ENCODE data around the gene ARHGEF2. TPM values are rescaled to one million over a fixed set of nuclear protein-coding genes. Genes with fewer than 3 reads are reported as not detected.

ARHGEF2 gene
- total and polyA plus RNA-seq, 2 donors (not counting 3 experiments of a cell fraction or from before 2014, with no cell fraction given), result 59.2 to 118 TPM

DNA sequence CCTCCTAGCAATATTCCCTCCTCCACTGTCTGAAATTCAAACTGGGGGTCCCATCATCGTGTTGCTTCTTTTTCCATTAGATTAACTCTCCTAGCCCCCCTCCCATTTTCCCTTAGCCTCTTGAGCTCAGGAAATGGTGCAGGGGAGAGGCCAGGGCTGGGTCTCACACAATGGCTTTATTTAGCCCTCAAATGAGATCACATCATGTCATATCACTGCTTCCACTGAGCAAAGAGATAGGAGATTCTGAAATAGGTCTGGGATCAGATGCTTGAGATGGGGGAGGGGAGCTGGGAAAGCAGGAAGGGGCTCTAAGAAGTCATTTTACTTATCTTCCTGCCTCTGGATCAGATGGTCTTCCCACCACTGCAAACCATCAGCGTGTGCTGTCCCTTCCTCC is 17.8 kb upstream of the ARHGEF2 start:
- H3K9ac ChIP-seq (replicated peaks; ENCODE audit: extremely low read depth, insufficient read depth, low read length), result no peak overlapping the region
- no TSS peak for BruUV-seq (replicated peaks)
- no peaks in the 10 kb centered on the region for H3K27me3 ChIP-seq (ENCODE audit: control insufficient read depth in 2 of 2, insufficient read depth in 2 of 2, low read length in 2 of 2)
- no peak overlapping the region for H3K4me2 ChIP-seq (ENCODE audit: insufficient read depth, low read length)
- no peaks in the 10 kb centered on the region for H3K4me1 ChIP-seq (ENCODE audit: control insufficient read depth, extremely low read depth, insufficient read depth, low read length)
- no peak overlapping the region for H3K27ac ChIP-seq (ENCODE audit: insufficient read depth, low read depth, low read length)
- no peaks in the 10 kb centered on the region for H3K9me3 ChIP-seq (replicated peaks; ENCODE audit: control insufficient read depth, insufficient read depth, low read length)
- no peak for TF ChIP-seq POLR2A (IDR thresholded peaks at IDR 0.05; ENCODE audit: low read depth, low read length)
- no peak for TF ChIP-seq EZH2 (IDR thresholded peaks at IDR 0.05; ENCODE audit: borderline replicate concordance, low read depth, low read length, severe bottlenecking)
- TF ChIP-seq MYC (IDR thresholded peaks at IDR 0.05; ENCODE audit: low read depth, low read length), result no peak
- TF ChIP-seq, protein P1, sequence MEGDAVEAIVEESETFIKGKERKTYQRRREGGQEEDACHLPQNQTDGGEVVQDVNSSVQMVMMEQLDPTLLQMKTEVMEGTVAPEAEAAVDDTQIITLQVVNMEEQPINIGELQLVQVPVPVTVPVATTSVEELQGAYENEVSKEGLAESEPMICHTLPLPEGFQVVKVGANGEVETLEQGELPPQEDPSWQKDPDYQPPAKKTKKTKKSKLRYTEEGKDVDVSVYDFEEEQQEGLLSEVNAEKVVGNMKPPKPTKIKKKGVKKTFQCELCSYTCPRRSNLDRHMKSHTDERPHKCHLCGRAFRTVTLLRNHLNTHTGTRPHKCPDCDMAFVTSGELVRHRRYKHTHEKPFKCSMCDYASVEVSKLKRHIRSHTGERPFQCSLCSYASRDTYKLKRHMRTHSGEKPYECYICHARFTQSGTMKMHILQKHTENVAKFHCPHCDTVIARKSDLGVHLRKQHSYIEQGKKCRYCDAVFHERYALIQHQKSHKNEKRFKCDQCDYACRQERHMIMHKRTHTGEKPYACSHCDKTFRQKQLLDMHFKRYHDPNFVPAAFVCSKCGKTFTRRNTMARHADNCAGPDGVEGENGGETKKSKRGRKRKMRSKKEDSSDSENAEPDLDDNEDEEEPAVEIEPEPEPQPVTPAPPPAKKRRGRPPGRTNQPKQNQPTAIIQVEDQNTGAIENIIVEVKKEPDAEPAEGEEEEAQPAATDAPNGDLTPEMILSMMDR (IDR thresholded peaks at IDR 0.05; ENCODE audit: extremely low read depth in 1 of 2, insufficient read depth in 1 of 2, low read depth in 1 of 2, low read length in 2 of 2), result no peak
- no peak for TF ChIP-seq JUN (IDR thresholded peaks at IDR 0.05; ENCODE audit: borderline replicate concordance, insufficient read depth, insufficient read length, low read depth)
- TF ChIP-seq, protein P2, sequence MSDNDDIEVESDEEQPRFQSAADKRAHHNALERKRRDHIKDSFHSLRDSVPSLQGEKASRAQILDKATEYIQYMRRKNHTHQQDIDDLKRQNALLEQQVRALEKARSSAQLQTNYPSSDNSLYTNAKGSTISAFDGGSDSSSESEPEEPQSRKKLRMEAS (IDR thresholded peaks at IDR 0.05; ENCODE audit: insufficient read depth, insufficient read length), result no peak
- TF ChIP-seq GATA2 (IDR thresholded peaks at IDR 0.05; ENCODE audit: insufficient read depth, insufficient read length, low read depth, low read length), result no peak
- no peak for TF ChIP-seq POLR2AphosphoS5 (IDR thresholded peaks at IDR 0.05; ENCODE audit: insufficient read depth, low read depth, low read length)
- TF ChIP-seq FOS (IDR thresholded peaks at IDR 0.05; ENCODE audit: borderline replicate concordance, insufficient read depth, low read length), result no peak
- H3K79me2 ChIP-seq (ENCODE audit: control insufficient read depth, insufficient read depth, low read length), result no peaks in the 10 kb centered on the region
- no peaks in the 10 kb centered on the region for H4K20me1 ChIP-seq (replicated peaks; ENCODE audit: control insufficient read depth, extremely low read depth, insufficient read depth, low read length)
- no peaks in the 10 kb centered on the region for H3K9me1 ChIP-seq (replicated peaks; ENCODE audit: control insufficient read depth, extremely low read depth, insufficient read depth, low read length)
- dilution Hi-C loops (cut with MboI; ENCODE audit: extremely low pct_ligation_motif_present, low sequenced_read_pairs) (no loop called here), intact Hi-C loops (cut with micrococcal nuclease) (no loop called here)
- no peak overlapping the region for H3K4me3 ChIP-seq (replicated peaks in 1 of 3; ENCODE audit: insufficient read depth in 1 of 3, low read depth in 1 of 3, low read length in 3 of 3)
- no peak for DNase-seq (ENCODE audit: low read depth, low spot score)
- no peak for FAIRE-seq
- CTCF ChIA-PET, result interaction anchor here (0.7 to 2.5 kb wide), 7 partner anchors 12 to 74 kb away, joined by 3 to 15 read pairs (median 4); no protein-coding TSS in a partner anchor
- no peaks in the 10 kb centered on the region for H3K36me3 ChIP-seq (ENCODE audit: control insufficient read depth in 2 of 2, extremely low read depth in 1 of 2, insufficient read depth in 2 of 2, low read length in 2 of 2)
- no peak overlapping the region for H2AFZ ChIP-seq (ENCODE audit: low read depth, low read length)
- POLR2A ChIA-PET, result interaction anchor here (0.5 to 0.6 kb wide), 2 partner anchors 35 to 61 kb away, joined by 3 to 8 read pairs; no protein-coding TSS in a partner anchor

Data from endothelial cell of umbilical vein (primary cell).